Body of pancreas (tissue), 4 donors: ENCODE data around the gene GNB2. TPM values are rescaled to one million over a fixed set of nuclear protein-coding genes. Genes with fewer than 3 reads are reported as not detected.
A peak's percentile ranks its signal among the peaks of the same experiment; 100 is the strongest.

ENCODE experiments used
- ATAC-seq: fragments of 150-250 bp; one replicate; pipeline ENCODE4 v1.9.1; 2016
- DNase-seq, 4 donors: peaks; one replicate each; pipeline ENCODE4 v3.0.0-alpha.2; 2019
- H3K27ac ChIP-seq, 4 donors: fragments of 200-600 bp; sonication (generic); 1 replicate in 3 of 4; 2 replicates in 1 of 4; pipeline versions ENCODE4 v1.5.1 to v1.6.1; 2016 to 2019; ENCODE audit warnings: mild to moderate bottlenecking in 1 of 4, mixed read lengths in 1 of 4, moderate library complexity in 1 of 4
- H3K27me3 ChIP-seq, 2 donors: fragments of 200-600 bp; sonication (generic); one replicate each; pipeline ENCODE4 v1.6.0; 2016; ENCODE audit warnings: mild to moderate bottlenecking in 1 of 2
- H3K36me3 ChIP-seq, 2 donors: fragments of 200-600 bp; sonication (generic); replicated peaks in 1 of 2; 2 replicates each; pipeline ENCODE4 v1.5.1; 2016; ENCODE audit warnings: low read depth in 2 of 2; ENCODE audit not compliant: insufficient read depth in 1 of 2
- H3K4me1 ChIP-seq: fragments of 200-600 bp; sonication (generic); one replicate; pipeline ENCODE4 v1.6.0; 2016
- H3K4me3 ChIP-seq, 2 donors: fragments of 200-600 bp; sonication (generic); 1 replicate in 1 of 2; 2 replicates in 1 of 2; pipeline ENCODE4 v1.5.1; 2016 to 2019
- H3K9me3 ChIP-seq, 3 donors: fragments of 200-600 bp; sonication (generic); 1 replicate in 2 of 3; 2 replicates in 1 of 3; pipeline ENCODE4 v1.5.1; 2016
- POLR2A ChIP-seq, 3 donors: fragments of 450-650 bp; IDR thresholded peaks; one replicate each; pipeline ENCODE4 v1.6.1; 2016; ENCODE audit warnings: antibody characterized with exemption in 3 of 3, mild to moderate bottlenecking in 2 of 3
- WGBS, 2 donors: methylation state at CpG; one replicate each; pipeline ENCODE4 v1.1.5; 2017; 5-methylcytosine and 5-hydroxymethylcytosine counted together
- intact Hi-C: fragments of 100-400 bp; cut with DNase I; formaldehyde crosslinking; loops from one replicate; pipeline ENCODE4 v1.15.1; 2023
- total RNA-seq, 2 donors: library from RNA; depleted of rRNA; stranded (reverse); fragments of >200 nt; gene quantifications; one replicate each; pipeline ENCODE4 v1.1.0, GENCODE V29; 2016
- TF ChIP-seq, protein P1 (sequence below), 7 experiments: fragments of 450-650 bp in 4 of 7; fragments of 200-600 bp in 3 of 7; sonication (generic) in 3 of 7; IDR thresholded peaks; one replicate each; pipeline ENCODE4 v1.5.1; 2016 to 2019; ENCODE audit warnings: antibody characterized with exemption in 7 of 7

GNB2 gene
- total RNA-seq, 2 donors from 2014 or later: 106 to 123 TPM

DNA sequence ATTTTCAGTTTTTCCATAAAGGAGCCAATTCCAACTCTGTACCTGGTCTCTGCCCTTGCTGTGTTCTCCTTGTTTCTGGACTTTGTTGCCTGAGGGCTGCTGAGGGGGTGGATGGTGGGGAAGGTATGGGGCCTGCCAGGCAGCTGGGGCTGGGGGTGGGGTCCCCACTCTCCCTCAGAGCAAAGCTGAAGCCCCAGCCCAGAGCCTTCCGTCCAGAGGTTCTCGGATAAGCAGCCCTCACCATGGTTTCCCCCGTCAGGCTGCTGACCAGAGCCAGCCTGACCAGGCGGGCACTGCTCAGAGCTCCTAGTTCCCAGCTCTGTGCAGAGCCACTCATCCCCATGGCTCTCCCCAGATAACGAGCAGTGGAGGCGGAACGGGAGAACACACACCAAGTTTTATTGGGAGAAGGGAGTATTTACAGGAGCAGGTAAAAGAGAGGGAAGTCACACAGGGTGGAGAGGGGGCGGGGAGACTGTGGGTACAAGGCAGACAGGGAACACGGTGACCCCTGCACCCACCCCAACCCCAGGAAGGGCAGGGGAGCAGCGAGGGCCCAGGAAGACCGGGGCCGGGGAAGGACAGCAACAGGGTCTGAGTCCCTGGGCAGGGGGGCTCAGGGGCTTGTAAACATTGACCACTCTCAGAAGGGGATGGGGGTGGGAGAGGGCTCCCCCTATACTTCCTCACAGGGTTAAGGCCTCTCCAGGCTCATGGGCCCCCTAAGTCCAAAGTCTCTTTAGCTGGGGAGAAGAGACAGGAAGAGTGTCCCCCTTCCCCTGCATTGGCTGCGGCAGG, 5.8 kb downstream of the GNB2 start:
- Histone ChIP-seq H3K9me3 (no peaks in the 10 kb centered on the region), H3K27ac (peak overlapping the region in 1 of 4 donors; percentile 6), H3K36me3 (peaks cover 20 to 43% of the 10 kb centered on the region in 2 donors), H3K4me3 (no peak overlapping the region), H3K27me3 (no peaks in the 10 kb centered on the region), H3K4me1 (peaks cover 8% of the 10 kb centered on the region)
- no peak for TF ChIP-seq POLR2A (IDR thresholded peaks at IDR 0.05)
- TF ChIP-seq, protein P1, sequence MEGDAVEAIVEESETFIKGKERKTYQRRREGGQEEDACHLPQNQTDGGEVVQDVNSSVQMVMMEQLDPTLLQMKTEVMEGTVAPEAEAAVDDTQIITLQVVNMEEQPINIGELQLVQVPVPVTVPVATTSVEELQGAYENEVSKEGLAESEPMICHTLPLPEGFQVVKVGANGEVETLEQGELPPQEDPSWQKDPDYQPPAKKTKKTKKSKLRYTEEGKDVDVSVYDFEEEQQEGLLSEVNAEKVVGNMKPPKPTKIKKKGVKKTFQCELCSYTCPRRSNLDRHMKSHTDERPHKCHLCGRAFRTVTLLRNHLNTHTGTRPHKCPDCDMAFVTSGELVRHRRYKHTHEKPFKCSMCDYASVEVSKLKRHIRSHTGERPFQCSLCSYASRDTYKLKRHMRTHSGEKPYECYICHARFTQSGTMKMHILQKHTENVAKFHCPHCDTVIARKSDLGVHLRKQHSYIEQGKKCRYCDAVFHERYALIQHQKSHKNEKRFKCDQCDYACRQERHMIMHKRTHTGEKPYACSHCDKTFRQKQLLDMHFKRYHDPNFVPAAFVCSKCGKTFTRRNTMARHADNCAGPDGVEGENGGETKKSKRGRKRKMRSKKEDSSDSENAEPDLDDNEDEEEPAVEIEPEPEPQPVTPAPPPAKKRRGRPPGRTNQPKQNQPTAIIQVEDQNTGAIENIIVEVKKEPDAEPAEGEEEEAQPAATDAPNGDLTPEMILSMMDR (IDR thresholded peaks at IDR 0.05): no peak
- DNase-seq (no peak), ATAC-seq (no peak)
- 76 to 84% methylated on average over 13 of the region's 13 CpGs for WGBS, 2 donors
- intact Hi-C loops: no loop called here

DNA sequence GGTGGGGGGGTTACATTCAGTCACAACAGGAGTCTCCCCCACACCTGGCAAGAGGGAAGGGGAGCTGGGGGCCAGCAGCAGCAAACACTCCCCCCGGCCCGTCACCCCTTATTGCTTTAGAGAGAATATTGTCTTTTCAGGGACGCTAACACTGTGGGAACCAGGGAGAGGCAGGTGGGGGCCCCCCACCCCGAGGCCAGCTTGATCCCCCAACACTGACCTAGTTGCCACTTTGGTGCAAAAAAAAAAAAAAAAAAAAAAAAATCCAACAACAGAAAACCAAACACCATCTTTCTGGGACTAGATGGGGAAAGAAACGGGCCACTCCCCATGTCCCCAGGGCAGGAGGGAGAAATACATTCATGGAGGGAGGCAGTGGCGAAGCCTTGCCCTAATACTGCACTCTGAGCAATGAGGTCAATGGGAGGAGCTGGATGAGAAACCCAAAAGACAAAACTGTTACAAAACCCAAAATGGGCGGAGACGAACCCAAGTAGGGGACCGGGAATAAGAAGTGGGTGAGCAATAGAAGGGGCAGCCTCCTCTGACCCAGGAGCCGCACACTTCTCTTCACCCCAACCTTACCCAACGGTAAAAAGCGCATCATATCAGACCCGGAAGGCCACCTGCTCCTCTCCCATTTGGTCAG, 6.5 kb downstream of the GNB2 start:
- Histone ChIP-seq H3K36me3 (peaks cover 20 to 49% of the 10 kb centered on the region in 2 donors), H3K9me3 (no peaks in the 10 kb centered on the region), H3K4me1 (peaks cover 8% of the 10 kb centered on the region), H3K27me3 (no peaks in the 10 kb centered on the region), H3K27ac (peak overlapping the region in 2 of 4 donors; percentile 6 to 36), H3K4me3 (no peak overlapping the region)
- intact Hi-C loops: loop anchor here (10.0 kb wide), 1 partner anchor 205 kb away; the partner anchor contains the start of gene TSC22D4
- no peak for TF ChIP-seq POLR2A (IDR thresholded peaks at IDR 0.05)
- TF ChIP-seq, protein P1 (IDR thresholded peaks at IDR 0.05): no peak
- DNase-seq (peak in 1 of 4 donors; percentile 31), ATAC-seq (peak; percentile 7)
- WGBS, 2 donors: 71 to 80% methylated on average over 13 of the region's 13 CpGs

DNA sequence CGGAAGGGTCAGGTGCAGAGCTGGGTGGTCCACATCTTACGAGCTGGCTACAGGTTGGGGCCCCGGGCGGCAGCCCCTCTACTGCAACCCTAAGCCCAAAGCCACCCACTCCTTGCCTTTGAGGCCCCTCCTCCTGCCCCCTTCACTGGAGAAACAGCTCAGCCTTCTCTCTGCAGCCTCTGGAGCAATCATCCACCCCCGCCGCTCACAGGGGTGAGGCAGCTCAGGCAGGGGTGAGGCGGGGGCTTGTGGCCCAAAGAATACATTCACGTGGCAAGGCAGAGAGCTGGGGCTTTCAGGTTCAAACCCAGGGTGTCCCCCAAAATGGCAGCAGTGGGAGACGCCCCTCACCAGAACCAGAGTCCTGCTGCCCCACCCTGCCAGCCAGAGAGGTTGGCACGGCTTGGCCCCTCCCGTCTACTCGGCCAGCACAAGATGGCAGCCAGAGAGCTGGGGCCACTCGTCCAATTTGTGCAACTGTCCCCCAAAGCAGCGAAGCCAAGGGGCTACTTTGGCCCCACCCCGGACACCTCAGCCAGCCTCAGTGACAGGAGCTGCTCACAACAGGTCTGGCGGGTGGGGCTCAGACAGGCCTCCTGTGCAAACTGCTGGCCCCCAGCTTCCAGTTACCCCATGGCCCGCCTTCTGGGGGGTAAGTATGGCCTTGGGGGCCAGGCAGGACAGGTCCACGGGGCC, 7.2 kb downstream of the GNB2 start:
- Histone ChIP-seq H3K27ac (peak overlapping the region in 2 of 4 donors; percentile 6 to 36), H3K4me3 (no peak overlapping the region), H3K36me3 (peaks cover 22 to 56% of the 10 kb centered on the region in 2 donors), H3K27me3 (no peaks in the 10 kb centered on the region), H3K4me1 (peaks cover 8% of the 10 kb centered on the region), H3K9me3 (no peaks in the 10 kb centered on the region)
- WGBS, 2 donors: 84 to 87% methylated on average over 12 to 18 of the region's 18 CpGs
- ATAC-seq (no peak), DNase-seq (peak in 2 of 4 donors; percentile 12 to 24)
- intact Hi-C loops: loop anchor here (10.0 kb wide), 1 partner anchor 206 kb away; the partner anchor contains the start of gene TSC22D4
- TF ChIP-seq POLR2A (IDR thresholded peaks at IDR 0.05): no peak

DNA sequence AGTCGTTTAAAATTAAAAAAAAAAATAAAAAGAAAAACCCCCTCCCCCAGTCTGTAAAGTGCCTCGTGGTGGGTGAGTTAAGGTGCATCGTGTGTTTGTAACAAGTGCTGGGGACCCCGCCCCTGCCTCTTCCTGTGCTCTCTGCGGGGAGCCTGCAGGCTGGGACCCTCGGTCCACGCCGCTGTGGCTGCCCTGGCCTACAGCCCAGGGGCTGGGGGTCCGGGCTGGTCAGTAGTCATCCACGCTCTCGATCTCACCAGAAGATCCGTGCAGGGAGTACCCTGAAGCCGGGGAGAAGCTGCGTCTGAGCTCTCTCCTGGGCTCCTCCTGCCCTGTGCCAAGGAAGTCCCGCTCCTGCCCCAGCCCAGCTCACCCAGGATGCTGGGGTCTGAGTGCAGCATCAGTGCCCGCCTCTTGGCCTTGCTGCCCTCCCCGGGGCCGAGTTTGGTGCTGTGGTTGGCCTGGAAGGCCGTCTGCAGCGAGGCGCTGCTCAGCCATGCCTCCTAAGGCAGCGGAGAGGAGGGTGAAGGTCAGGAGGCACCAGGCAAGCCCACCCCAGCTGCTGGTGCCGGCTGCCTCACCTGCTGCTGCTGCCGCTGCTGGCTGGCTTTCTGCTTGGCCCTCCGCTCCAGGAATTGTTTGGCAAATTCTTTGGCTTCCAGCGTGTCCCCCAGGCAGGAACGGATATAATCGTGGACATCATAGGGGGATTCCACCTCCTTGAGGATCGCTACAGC, 8.1 kb downstream of the GNB2 start:
- H3K9me3 ChIP-seq: no peaks in the 10 kb centered on the region
- ATAC-seq: no peak
- TF ChIP-seq POLR2A (IDR thresholded peaks at IDR 0.05): no peak
- TF ChIP-seq, protein P1 (IDR thresholded peaks at IDR 0.05): no peak
- H3K36me3 ChIP-seq: peaks cover 26 to 59% of the 10 kb centered on the region in 2 donors
- H3K27me3 ChIP-seq: no peaks in the 10 kb centered on the region
- 79 to 83% methylated on average over 10 to 29 of the region's 29 CpGs for WGBS, 2 donors
- DNase-seq: no peak
- intact Hi-C loops: loop anchor here (10.0 kb wide), 1 partner anchor 207 kb away; the partner anchor contains the start of gene TSC22D4
- H3K4me1 ChIP-seq: no peaks in the 10 kb centered on the region
- H3K27ac ChIP-seq: no peak overlapping the region
- H3K4me3 ChIP-seq: no peak overlapping the region
